ENCODE measurements around the gene TTC9. TPM values are rescaled to one million over a fixed set of nuclear protein-coding genes. Genes with fewer than 3 reads are reported as not detected.

Gene TTC9
- total and polyA plus RNA-seq, 7 experiments from 2014 or later = 10.1 to 35.5 (median 14.0) TPM

Other genes with a start within 250 kb of the TTC9 start
- gene SYNJ2BP, start 224.8 kb upstream of the TTC9 start, total RNA-seq = 10 to 100 TPM in 4 of 5 experiments, 1 to 10 TPM in 1; 8.3 to 22.9 (median 14.4) TPM
- gene SYNJ2BP, start 224.8 kb upstream of the TTC9 start, polyA plus RNA-seq = 10 to 100 TPM; 16.3 to 18.5 TPM
- gene ADAM21, start 189.7 kb upstream of the TTC9 start, total RNA-seq = under 1 TPM in 1 of 5 experiments, not detected in 4; 0.16 TPM
- under 1 TPM; 0.14 to 0.29 TPM for gene ADAM21, start 189.7 kb upstream of the TTC9 start, polyA plus RNA-seq
- gene ADAM20, start 106.9 kb upstream of the TTC9 start, total RNA-seq = 1 to 10 TPM in 2 of 5 experiments, under 1 TPM in 3; 0.45 to 2.9 (median 0.83) TPM
- gene ADAM20, start 106.9 kb upstream of the TTC9 start, polyA plus RNA-seq = not detected
- gene MED6, start 41.3 kb upstream of the TTC9 start, total RNA-seq = 10 to 100 TPM; 53.4 to 97.0 (median 67.1) TPM
- 10 to 100 TPM; 40.3 to 40.6 TPM for gene MED6, start 41.3 kb upstream of the TTC9 start, polyA plus RNA-seq
- 1 to 10 TPM; 5.1 to 7.8 (median 5.5) TPM for gene MAP3K9, start 167.6 kb downstream of the TTC9 start, total RNA-seq
- gene MAP3K9, start 167.6 kb downstream of the TTC9 start, polyA plus RNA-seq = 1 to 10 TPM in 1 of 2 donors, under 1 TPM in 1; 0.73 to 2.9 TPM

All from naive thymus-derived CD4-positive, alpha-beta T cell (primary cell).